ENCODE measurements around the gene INO80D.
A peak's percentile ranks its signal among the peaks of the same experiment; 100 is the strongest.

Gene INO80D

GRCh38 chr2:205947621-205948495, 138.1 kb downstream of the INO80D start:
- H3K36me3 ChIP-seq (ENCODE audit: control insufficient read depth, insufficient read depth, low read length): no peaks in the 10 kb centered on the region
- no peaks in the 10 kb centered on the region for H3K27me3 ChIP-seq (ENCODE audit: control insufficient read depth, insufficient read depth, low read length)
- H2AFZ ChIP-seq: peak overlapping the region; percentile 14
- peak; percentile 93 for TF ChIP-seq CTCF (IDR thresholded peaks at IDR 0.05)
- no peak overlapping the region for H3K9ac ChIP-seq
- H3K4me2 ChIP-seq (ENCODE audit: low read length): peak overlapping the region; percentile 66
- H3K79me2 ChIP-seq: no peaks in the 10 kb centered on the region
- no peak overlapping the region for H3K4me3 ChIP-seq (ENCODE audit: low read depth, low read length)
- H3K27ac ChIP-seq: no peak overlapping the region
- H3K9me3 ChIP-seq (ENCODE audit: control insufficient read depth, low read length): no peaks in the 10 kb centered on the region
- H3K4me1 ChIP-seq: no peaks in the 10 kb centered on the region

GRCh38 chr2:205946226-205946625, 139.7 kb downstream of the INO80D start:
- TF ChIP-seq CTCF (IDR thresholded peaks at IDR 0.05): no peak
- Histone ChIP-seq H3K4me2 (ENCODE audit: low read length) (no peak overlapping the region), H2AFZ (no peak overlapping the region), H3K9me3 (ENCODE audit: control insufficient read depth, low read length) (no peaks in the 10 kb centered on the region), H3K27ac (no peak overlapping the region), H3K9ac (no peak overlapping the region), H3K36me3 (ENCODE audit: control insufficient read depth, insufficient read depth, low read length) (no peaks in the 10 kb centered on the region), H3K4me3 (ENCODE audit: low read depth, low read length) (no peak overlapping the region), H3K4me1 (no peaks in the 10 kb centered on the region), H3K79me2 (no peaks in the 10 kb centered on the region), H3K27me3 (ENCODE audit: control insufficient read depth, insufficient read depth, low read length) (no peaks in the 10 kb centered on the region)
